Dendritic cell treated with granulocyte-macrophage colony-stimulating factor and Interleukin-4, amounts not matched to agents 40 ng/mL and 50 ng/mL, for 4 days (primary cell): ENCODE data around the gene RBM20.

Experiments used
- H3K27ac Mint-ChIP-seq: one replicate; pipeline ENCODE4 v1.8.0; 2022; ENCODE audit warnings: mild to moderate bottlenecking, mixed read lengths
- H3K27me3 Mint-ChIP-seq: one replicate; pipeline ENCODE4 v1.8.0; 2022; ENCODE audit warnings: mild to moderate bottlenecking, mixed read lengths
- H3K36me3 Mint-ChIP-seq: one replicate; pipeline ENCODE4 v1.8.0; 2022; ENCODE audit warnings: low read depth, mixed read lengths
- H3K4me1 Mint-ChIP-seq: one replicate; pipeline ENCODE4 v1.8.0; 2022; ENCODE audit warnings: low read depth, mixed read lengths
- H3K4me3 Mint-ChIP-seq: one replicate; pipeline ENCODE4 v1.8.0; 2022; ENCODE audit warnings: mild to moderate bottlenecking, moderate library complexity, mixed read lengths
- H3K9me3 Mint-ChIP-seq: one replicate; pipeline ENCODE4 v1.8.0; 2022; ENCODE audit warnings: mixed read lengths
- intact Hi-C: fragments of 100-400 bp; cut with micrococcal nuclease; formaldehyde crosslinking; loops from one replicate; pipeline ENCODE4 v1.15.0; 2022

Gene RBM20

DNA sequence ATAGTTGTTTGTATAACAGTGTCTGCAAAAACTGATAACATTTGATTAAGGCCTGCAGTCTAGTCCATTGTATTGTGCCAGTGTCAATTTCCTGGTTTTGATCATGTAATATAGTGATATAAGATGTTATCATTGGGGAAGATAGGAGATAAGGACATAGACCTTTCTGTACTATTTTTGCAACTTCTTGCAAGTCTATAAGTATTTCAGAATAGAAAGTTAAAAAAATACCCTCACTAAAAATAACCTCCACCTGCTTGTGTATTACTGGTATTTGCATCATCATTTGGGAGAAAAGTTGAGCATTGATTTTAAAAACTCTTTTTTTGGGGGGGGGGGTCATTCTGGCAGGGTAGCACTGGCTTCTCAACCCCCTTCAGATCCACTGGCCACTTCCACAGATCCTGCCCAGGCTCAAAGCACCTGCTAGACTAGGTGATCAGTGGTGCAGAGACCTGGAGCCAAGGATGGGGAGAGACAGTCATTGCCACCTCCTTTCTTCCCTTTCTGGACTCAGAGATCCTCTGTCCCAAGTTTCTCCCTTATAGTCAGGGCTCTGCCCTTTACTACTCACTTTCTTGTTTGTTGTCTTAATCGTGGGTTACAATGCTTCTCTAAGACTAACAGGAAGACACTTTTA is 103.0 kb downstream of the RBM20 start:
- intact Hi-C loops: loop anchor here (1.0 to 5.0 kb wide), 3 partner anchors 146 to 850 kb away; no protein-coding TSS in a partner anchor

DNA sequence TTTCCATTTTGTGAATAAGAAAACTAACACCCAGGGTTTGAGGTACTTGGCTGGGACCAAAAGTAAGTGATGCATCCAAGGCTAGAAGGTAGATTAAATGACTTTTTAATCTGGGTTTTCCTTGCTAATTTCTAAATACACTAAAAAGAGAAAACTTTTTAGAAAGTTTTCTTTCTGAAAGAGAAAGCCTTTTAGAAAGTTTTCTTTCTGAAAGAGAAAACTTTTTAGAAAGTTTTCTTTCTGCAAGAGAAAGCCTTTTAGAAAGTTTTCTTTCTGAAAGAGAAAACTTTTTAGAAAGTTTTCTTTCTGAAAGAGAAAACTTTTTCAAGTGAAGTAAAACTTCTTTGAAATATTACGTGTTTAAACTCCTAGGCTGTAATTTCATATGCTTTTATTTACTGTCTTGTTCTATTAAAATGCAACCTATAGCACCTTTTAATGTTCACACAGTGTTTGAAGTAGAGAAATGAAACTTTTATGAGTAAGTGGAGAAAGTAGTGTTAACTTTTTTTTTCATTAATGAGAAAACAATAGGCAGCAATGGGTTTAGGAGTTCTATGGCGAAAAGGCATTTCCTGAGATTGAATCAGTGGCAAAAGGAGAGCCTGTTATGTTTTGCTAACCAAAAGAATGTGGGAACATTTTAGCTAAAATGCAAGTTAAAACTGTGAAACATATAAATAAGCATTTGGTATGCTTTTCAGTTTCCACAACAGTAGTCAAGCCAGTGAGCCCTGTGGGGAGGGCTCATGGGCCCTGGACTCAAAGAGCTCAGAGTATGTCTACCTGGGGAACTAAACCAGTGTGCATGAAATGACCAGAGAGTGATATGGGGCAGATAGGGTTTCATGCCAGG is 103.7 kb downstream of the RBM20 start:
- Mint-ChIP-seq H3K27me3 (no peaks in the 10 kb centered on the region), H3K9me3 (peaks cover 13% of the 10 kb centered on the region), H3K27ac (no peak overlapping the region), H3K4me1 (peaks cover 9% of the 10 kb centered on the region), H3K4me3 (no peak overlapping the region), H3K36me3 (no peaks in the 10 kb centered on the region)
- intact Hi-C loops: loop anchor here (5.0 kb wide), 2 partner anchors 459 to 849 kb away; no protein-coding TSS in a partner anchor

More for the DNA sequence above, 103.0 kb downstream of the RBM20 start:
- no peak overlapping the region for H3K4me3 Mint-ChIP-seq
- peaks cover 9% of the 10 kb centered on the region for H3K4me1 Mint-ChIP-seq
- H3K27ac Mint-ChIP-seq: no peak overlapping the region
- H3K36me3 Mint-ChIP-seq: no peaks in the 10 kb centered on the region
- H3K9me3 Mint-ChIP-seq: peaks cover 13% of the 10 kb centered on the region
- H3K27me3 Mint-ChIP-seq: no peaks in the 10 kb centered on the region

DNA sequence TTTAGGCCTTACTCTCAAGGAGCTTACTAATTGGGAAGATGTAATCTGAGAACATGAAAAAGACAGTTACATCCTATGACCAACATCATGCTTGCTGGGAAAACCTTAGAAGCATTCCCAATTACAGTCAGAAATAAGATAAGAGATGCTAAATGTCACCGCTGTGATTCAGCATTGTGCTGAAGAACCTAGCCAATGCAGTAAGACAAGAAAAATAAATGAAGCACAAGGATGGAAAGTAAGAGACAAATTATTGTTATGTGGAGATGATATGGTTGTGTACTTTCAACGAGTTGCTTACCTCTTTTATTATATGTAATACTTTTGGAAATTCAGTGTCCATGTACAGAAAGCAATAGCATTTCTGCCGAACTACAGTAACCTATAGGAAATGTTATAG is 104.8 kb downstream of the RBM20 start:
- no peaks in the 10 kb centered on the region for H3K27me3 Mint-ChIP-seq
- intact Hi-C loops: loop anchor here (5.0 kb wide), 2 partner anchors 458 to 848 kb away; no protein-coding TSS in a partner anchor
- no peak overlapping the region for H3K4me3 Mint-ChIP-seq
- H3K27ac Mint-ChIP-seq: no peak overlapping the region
- no peaks in the 10 kb centered on the region for H3K36me3 Mint-ChIP-seq
- peaks cover 13% of the 10 kb centered on the region for H3K9me3 Mint-ChIP-seq
- H3K4me1 Mint-ChIP-seq: peaks cover 9% of the 10 kb centered on the region

DNA sequence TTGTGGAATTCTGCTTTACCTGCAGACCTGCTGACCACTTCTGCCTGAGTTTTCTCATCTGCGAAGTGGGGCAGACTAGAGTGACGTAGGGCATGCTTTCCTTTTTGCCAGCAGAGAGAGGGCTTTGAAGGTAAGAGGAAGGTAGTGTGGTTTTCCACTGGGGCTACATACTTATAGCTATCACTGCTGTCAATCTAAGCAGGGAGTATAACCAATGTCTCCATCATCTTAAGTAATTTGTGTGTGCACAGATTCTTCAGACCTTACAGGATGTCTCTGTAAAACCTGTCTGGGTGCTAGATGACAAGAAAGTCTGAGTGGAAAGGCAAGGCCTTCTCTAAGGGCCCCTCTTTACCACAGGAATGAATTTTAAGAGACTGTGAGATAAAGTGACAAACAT is 106.8 kb downstream of the RBM20 start:
- no peak overlapping the region for H3K4me3 Mint-ChIP-seq
- no peak overlapping the region for H3K27ac Mint-ChIP-seq
- no peaks in the 10 kb centered on the region for H3K36me3 Mint-ChIP-seq
- H3K9me3 Mint-ChIP-seq: peaks cover 13% of the 10 kb centered on the region
- no peaks in the 10 kb centered on the region for H3K4me1 Mint-ChIP-seq
- H3K27me3 Mint-ChIP-seq: no peaks in the 10 kb centered on the region
- intact Hi-C loops: no loop called here

DNA sequence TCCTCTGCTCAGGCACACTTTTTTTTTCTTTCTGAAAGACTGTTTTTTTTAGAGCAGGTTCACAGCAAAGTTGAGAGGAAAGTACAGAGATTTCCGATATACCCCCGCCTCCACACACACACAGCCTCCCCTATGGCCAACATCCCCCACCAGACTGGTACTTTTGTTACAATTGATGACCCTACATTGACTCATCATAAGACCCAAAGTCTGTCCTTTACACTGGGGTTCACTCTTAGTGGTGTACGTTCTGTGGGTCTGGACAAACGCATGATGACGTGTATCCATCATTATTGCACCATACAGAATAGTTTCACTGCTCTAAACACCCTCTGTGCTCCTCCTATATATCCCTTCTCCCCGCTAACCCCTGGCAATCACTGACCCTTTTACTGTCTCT is 107.7 kb downstream of the RBM20 start:
- no peak overlapping the region for H3K27ac Mint-ChIP-seq
- peaks cover 13% of the 10 kb centered on the region for H3K9me3 Mint-ChIP-seq
- H3K27me3 Mint-ChIP-seq: no peaks in the 10 kb centered on the region
- no peaks in the 10 kb centered on the region for H3K36me3 Mint-ChIP-seq
- no peak overlapping the region for H3K4me3 Mint-ChIP-seq
- intact Hi-C loops: no loop called here
- no peaks in the 10 kb centered on the region for H3K4me1 Mint-ChIP-seq

DNA sequence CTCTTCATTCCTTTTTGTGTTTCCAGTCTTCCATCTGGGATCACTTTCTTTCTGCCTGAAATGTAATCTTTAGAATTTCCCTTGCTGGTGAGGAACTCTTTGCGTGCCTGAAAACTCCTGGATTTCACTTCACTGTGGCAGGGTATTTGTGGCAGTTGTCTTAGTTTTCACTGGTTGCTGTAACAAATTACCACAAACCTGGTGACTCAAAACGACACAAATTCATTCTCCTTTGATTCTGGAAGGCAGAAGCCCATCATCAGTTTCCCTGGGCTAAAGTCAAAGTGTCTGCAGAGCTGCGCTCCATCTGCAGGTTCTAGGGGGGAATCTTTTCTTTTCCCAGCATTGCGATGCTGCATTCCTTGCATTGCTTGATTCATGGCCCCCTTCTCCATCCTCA is 109.3 kb downstream of the RBM20 start:
- Mint-ChIP-seq H3K27me3 (no peaks in the 10 kb centered on the region), H3K4me1 (no peaks in the 10 kb centered on the region), H3K36me3 (no peaks in the 10 kb centered on the region), H3K4me3 (no peak overlapping the region), H3K9me3 (peaks cover 13% of the 10 kb centered on the region), H3K27ac (no peak overlapping the region)
- intact Hi-C loops: no loop called here

DNA sequence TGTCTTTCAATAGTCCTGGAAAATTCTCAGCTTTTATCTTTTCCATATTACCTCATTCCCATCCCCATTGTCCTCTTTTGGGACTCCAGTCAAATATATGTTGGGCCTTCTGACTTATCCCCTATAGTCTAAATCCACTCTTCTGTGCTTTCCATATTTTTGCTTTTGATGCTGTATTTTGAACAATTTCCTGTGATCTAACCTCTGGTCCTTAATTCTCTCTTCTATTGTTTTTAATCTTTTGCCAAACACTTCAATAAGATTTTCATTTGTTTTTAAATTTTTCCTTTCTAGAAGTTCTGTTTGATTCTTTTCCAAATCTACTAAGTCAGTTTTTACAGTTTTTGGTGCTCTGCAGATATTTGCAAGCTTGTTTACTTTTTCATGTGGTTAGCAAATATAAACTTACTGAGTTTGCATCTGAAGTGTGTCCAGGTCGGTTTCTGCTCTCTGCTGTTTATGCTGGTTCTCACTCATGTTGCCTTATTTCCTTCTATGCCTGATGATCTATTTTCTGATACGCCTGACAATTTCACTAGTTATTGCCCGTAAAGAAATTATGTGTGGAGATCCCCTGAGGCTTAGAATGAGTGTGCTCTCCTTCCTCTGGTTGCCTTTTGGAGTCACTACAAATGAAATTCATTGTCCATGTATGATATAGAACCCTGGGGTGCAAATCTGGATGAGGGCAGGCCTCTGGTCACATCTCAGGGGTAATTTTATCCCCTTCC is 110.4 kb downstream of the RBM20 start:
- intact Hi-C loops: no loop called here
- H3K27me3 Mint-ChIP-seq: no peaks in the 10 kb centered on the region
- no peak overlapping the region for H3K27ac Mint-ChIP-seq
- H3K36me3 Mint-ChIP-seq: no peaks in the 10 kb centered on the region
- no peaks in the 10 kb centered on the region for H3K4me1 Mint-ChIP-seq
- H3K9me3 Mint-ChIP-seq: peaks cover 3% of the 10 kb centered on the region
- no peak overlapping the region for H3K4me3 Mint-ChIP-seq

DNA sequence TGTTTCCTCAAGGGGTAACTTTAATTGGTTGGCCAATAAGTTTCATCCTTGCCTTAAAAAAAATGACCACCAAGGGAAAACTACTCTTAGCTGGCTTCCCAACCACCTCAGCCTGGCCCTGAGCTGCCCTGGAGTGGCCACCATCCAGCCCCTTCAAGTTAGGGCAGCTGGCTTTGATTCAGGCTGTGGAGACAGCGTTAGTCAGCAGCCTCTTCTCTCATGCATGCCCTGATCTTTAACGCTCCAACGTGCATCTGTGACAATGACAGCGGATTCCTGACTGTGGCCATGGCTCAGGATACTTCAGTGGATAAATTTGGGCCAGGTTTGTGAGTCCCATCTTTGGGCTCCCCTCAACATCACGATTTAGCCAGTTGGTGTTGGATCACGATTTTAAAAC is 111.6 kb downstream of the RBM20 start:
- Mint-ChIP-seq H3K36me3 (no peaks in the 10 kb centered on the region), H3K27ac (no peak overlapping the region), H3K4me3 (no peak overlapping the region), H3K4me1 (no peaks in the 10 kb centered on the region), H3K9me3 (no peaks in the 10 kb centered on the region), H3K27me3 (no peaks in the 10 kb centered on the region)
- intact Hi-C loops: no loop called here

DNA sequence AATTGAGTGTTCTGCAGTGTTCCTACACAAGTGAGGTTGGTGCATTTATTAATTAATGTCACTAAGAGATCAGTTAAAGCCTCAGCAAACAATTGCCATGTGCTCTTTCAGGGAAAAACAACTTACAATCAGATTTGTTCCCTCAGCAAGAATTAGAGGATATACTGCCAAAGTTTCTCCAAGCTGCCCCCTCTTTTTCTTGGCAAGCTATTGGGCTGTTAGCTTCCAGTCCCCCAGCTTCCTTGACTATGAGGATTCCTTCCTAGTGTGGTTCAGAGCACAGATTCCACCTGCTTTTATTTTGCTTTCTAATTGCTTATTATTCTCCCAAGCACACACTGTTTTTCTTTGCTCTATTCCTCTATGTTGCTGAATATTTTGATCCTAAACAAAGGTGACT is 112.7 kb downstream of the RBM20 start:
- Mint-ChIP-seq H3K27me3 (no peaks in the 10 kb centered on the region), H3K4me3 (no peak overlapping the region), H3K36me3 (no peaks in the 10 kb centered on the region), H3K4me1 (no peaks in the 10 kb centered on the region), H3K9me3 (no peaks in the 10 kb centered on the region), H3K27ac (no peak overlapping the region)
- intact Hi-C loops: no loop called here

DNA sequence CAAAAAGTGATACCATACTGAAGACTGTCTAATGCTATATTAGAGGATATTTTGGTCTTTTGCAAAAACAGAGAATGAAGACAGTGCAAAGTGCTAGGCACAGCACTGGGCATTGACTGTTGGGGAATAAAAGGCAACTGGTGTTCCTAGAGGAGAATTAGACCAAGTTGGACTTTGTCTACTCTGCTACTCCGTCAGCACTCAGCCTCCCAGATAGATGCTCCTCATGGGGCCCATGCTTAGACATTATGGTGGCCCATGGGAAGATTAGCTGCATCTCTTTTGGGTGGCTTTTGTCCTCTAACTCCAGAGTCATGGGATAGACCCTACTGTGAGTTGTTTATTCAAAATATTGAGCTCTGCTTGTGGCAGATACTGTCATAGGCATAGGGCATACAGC is 113.5 kb downstream of the RBM20 start:
- Mint-ChIP-seq H3K9me3 (no peaks in the 10 kb centered on the region), H3K27me3 (no peaks in the 10 kb centered on the region), H3K27ac (no peak overlapping the region), H3K4me3 (no peak overlapping the region), H3K36me3 (no peaks in the 10 kb centered on the region), H3K4me1 (no peaks in the 10 kb centered on the region)
- intact Hi-C loops: no loop called here

DNA sequence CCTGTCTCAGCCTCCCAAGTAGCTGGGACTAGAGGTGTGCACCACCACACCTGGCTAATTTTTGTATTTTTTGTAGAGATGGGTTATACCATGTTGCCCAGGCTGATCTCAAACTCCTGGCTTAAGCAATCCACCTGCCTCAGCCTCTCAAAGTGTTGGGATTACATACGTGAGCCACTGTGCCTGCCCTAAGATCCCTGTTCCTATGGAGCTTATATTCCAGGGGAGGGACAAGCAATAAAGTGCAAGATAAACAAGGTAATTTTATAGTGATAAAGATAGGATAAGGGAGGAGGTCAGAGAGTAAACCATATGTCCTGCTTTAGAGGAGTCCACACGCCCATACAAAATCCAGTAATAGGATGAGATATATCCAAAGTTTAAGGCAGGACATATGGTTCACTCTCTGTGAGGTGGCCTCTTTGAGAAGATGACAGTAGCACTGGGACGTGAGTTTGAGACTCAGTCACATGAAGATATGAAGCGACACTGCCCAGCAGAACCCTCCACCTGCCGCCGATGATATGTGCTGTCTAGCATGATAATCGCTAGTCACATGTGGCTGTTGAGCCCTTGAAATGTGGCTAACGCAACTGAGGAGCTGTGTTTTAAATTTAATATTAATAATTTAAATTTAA is 114.1 kb downstream of the RBM20 start:
- no peak overlapping the region for H3K27ac Mint-ChIP-seq
- H3K9me3 Mint-ChIP-seq: no peaks in the 10 kb centered on the region
- intact Hi-C loops: no loop called here
- no peak overlapping the region for H3K4me3 Mint-ChIP-seq
- no peaks in the 10 kb centered on the region for H3K36me3 Mint-ChIP-seq
- no peaks in the 10 kb centered on the region for H3K4me1 Mint-ChIP-seq
- H3K27me3 Mint-ChIP-seq: peaks cover under 1% of the 10 kb centered on the region

DNA sequence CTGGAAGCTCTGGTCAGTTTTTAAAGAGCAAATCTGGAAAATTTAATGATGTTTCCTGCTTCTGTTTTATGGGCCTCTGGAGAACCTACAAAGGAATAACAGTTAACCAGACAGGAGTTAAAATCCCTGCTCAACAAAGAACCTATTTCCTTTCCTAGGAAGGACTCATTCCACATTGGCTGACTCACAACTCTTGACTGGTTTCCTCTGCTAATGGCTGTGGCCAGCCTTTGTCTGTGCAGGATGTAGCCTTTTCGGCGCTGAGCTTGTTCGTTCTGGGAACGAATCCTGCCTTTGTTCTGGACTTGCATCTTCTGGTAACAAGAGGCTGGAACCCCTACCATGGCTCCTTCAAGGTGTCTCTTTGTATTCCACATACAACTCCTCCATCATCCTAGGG is 114.8 kb downstream of the RBM20 start:
- no peaks in the 10 kb centered on the region for H3K9me3 Mint-ChIP-seq
- peaks cover 2% of the 10 kb centered on the region for H3K27me3 Mint-ChIP-seq
- no peak overlapping the region for H3K4me3 Mint-ChIP-seq
- intact Hi-C loops: no loop called here
- H3K27ac Mint-ChIP-seq: no peak overlapping the region
- H3K36me3 Mint-ChIP-seq: no peaks in the 10 kb centered on the region
- no peaks in the 10 kb centered on the region for H3K4me1 Mint-ChIP-seq

DNA sequence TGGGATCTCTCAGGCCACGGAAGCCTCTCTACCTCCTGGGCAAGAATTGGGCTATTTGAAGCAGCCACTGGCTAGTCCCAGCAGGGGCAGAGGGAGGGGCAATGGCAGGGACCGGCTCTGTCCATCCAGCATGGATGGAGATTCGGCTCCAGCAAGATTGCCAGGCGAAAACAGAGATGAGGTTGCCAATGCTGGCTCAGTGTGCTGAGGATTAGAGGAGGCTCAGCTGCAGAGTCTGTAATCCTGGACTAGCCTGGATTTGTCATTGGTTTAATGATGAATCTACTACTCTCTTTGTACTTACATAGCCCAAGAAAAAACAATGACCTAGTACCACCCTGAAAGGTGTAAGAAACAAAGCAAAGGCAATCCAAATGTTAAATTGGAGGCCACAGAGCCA is 115.4 kb downstream of the RBM20 start:
- no peak overlapping the region for H3K27ac Mint-ChIP-seq
- peaks cover 2% of the 10 kb centered on the region for H3K27me3 Mint-ChIP-seq
- intact Hi-C loops: no loop called here
- H3K4me3 Mint-ChIP-seq: no peak overlapping the region
- no peaks in the 10 kb centered on the region for H3K4me1 Mint-ChIP-seq
- H3K36me3 Mint-ChIP-seq: no peaks in the 10 kb centered on the region
- H3K9me3 Mint-ChIP-seq: no peaks in the 10 kb centered on the region
